GM19240 (cell line): ENCODE measurements around the gene STAT5A.
"Not testable (repeated sequence)": the region's sequence is repeated elsewhere in the genome, so short reads cannot be mapped to it uniquely, and the experiment has no call there.

ENCODE experiments used
- DNase-seq: peaks from one replicate; pipeline ENCODE4 v3.0.0; 2011; ENCODE audit warnings: low spot score; ENCODE audit not compliant: insufficient read length

STAT5A gene

GRCh38 chr17:42287977-42288802, at the start of gene STAT5A:
Gene STAT5A, plus strand, starts transcription at chr17:42288498. Its CDS starts 914 bp downstream, at chr17:42289412.
- DNase-seq, result peak; percentile 57

- not testable (repeated sequence) for DNase-seq
These were observed 48.7 kb upstream of the STAT5A start for GRCh38 chr17:42239576-42239975.

GRCh38 chr17:42240201-42240600, 48.1 kb upstream of the STAT5A start:
- DNase-seq, result no peak

- not testable (repeated sequence) for DNase-seq
These were observed 47.4 kb upstream of the STAT5A start for GRCh38 chr17:42240863-42241262.

GRCh38 chr17:42241871-42242270, 46.4 kb upstream of the STAT5A start:
- DNase-seq, result no peak

- DNase-seq, result no peak
These were observed 44.8 kb upstream of the STAT5A start for GRCh38 chr17:42243493-42243982.

GRCh38 chr17:42244116-42244515, 44.2 kb upstream of the STAT5A start:
- not testable (repeated sequence) for DNase-seq

GRCh38 chr17:42245183-42245582, 43.1 kb upstream of the STAT5A start:
- not testable (repeated sequence) for DNase-seq

- DNase-seq, result no peak
These were observed 41.8 kb upstream of the STAT5A start for GRCh38 chr17:42246515-42246914.

- DNase-seq, result no peak
These were observed 40.6 kb upstream of the STAT5A start for GRCh38 chr17:42247734-42248133.

GRCh38 chr17:42248351-42249179, 39.7 kb upstream of the STAT5A start:
- DNase-seq, result peak; percentile 56

GRCh38 chr17:42249681-42250446, 38.4 kb upstream of the STAT5A start:
- DNase-seq, result no peak

GRCh38 chr17:42251115-42251514, 37.2 kb upstream of the STAT5A start:
- DNase-seq, result no peak

GRCh38 chr17:42252597-42253550, 35.4 kb upstream of the STAT5A start:
- DNase-seq, result no peak

- DNase-seq, result no peak
These were observed 34.7 kb upstream of the STAT5A start for GRCh38 chr17:42253578-42253977.

- DNase-seq, result no peak
These were observed 32.9 kb upstream of the STAT5A start for GRCh38 chr17:42255445-42255844.

GRCh38 chr17:42260318-42260717, 28.0 kb upstream of the STAT5A start:
- no peak for DNase-seq

- DNase-seq, result not testable (repeated sequence)
These were observed 23.9 kb upstream of the STAT5A start for GRCh38 chr17:42264366-42264765.

- DNase-seq, result no peak
These were observed 21.8 kb upstream of the STAT5A start for GRCh38 chr17:42266462-42266861.
